ENCODE measurements around the gene CCDC12. TPM values are rescaled to one million over a fixed set of nuclear protein-coding genes. Genes with fewer than 3 reads are reported as not detected.
"Not testable (repeated sequence)": the region's sequence is repeated elsewhere in the genome, so short reads cannot be mapped to it uniquely, and the experiment has no call there.

The CCDC12 gene
- polyA plus RNA-seq, 1 of the 3 experiments (the other 2 are of a cell fraction) = 105 TPM

DNA sequence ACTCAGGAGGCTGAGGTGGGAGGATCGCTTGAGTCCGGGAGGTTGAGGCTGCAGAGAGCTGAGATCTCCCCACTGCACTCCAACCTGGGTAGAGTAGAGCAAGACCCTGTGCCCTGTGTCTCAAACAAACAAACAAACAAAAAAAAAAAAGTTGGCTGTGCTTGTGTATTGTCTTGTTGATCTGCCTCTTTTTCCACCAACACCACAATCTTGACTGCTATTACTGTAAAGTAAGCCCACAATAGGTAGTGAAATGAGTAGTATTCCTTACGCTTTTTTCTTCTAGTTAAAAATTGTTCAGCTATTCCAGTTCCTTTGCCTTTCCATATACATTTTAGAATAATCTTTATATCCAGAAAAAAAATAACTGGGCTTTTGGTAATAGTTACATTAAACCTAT is 63.6 kb downstream of the CCDC12 start:
- over 99% methylated on average over 3 of the region's 3 CpGs for WGBS (ENCODE audit: low lambda C conversion rate)
- no peak overlapping the region for H3K9ac ChIP-seq
- CTCF ChIA-PET = interaction anchor here (0.9 to 5.2 kb wide), 9 partner anchors 10 to 425 kb away, joined by 3 to 29 read pairs (median 6); no protein-coding TSS in a partner anchor
- no peak overlapping the region for H2AFZ ChIP-seq (ENCODE audit: low read depth)
- H3K27me3 ChIP-seq (ENCODE audit: insufficient read depth) = no peaks in the 10 kb centered on the region
- peaks cover 11 to 19% of the 10 kb centered on the region in 2 experiments for H3K4me1 ChIP-seq (ENCODE audit: control insufficient read depth in 1 of 2, insufficient read depth in 2 of 2, low read depth in 1 of 2, low read length in 1 of 2)
- TF ChIP-seq SIN3A (IDR thresholded peaks at IDR 0.05; ENCODE audit: borderline replicate concordance, low read depth, low read length) (no peak), PBX3 (IDR thresholded peaks at IDR 0.05) (no peak), EP300 (IDR thresholded peaks at IDR 0.05; ENCODE audit: borderline replicate concordance in 1 of 2, low read depth in 1 of 2, low read length in 1 of 2) (no peak), MEF2A (IDR thresholded peaks at IDR 0.05; ENCODE audit: borderline replicate concordance, low read depth) (no peak), TCF12 (IDR thresholded peaks at IDR 0.05) (no peak), MAX (IDR thresholded peaks at IDR 0.05; ENCODE audit: low read depth) (no peak), ELF1 (IDR thresholded peaks at IDR 0.05) (no peak), FOSL2 (IDR thresholded peaks at IDR 0.05; ENCODE audit: borderline replicate concordance, low read depth) (no peak), EZH2phosphoT487 (IDR thresholded peaks at IDR 0.05; ENCODE audit: borderline replicate concordance, low read depth) (no peak), CHD2 (IDR thresholded peaks at IDR 0.05; ENCODE audit: low read length, partially characterized antibody) (no peak)
- TF ChIP-seq, protein P1, sequence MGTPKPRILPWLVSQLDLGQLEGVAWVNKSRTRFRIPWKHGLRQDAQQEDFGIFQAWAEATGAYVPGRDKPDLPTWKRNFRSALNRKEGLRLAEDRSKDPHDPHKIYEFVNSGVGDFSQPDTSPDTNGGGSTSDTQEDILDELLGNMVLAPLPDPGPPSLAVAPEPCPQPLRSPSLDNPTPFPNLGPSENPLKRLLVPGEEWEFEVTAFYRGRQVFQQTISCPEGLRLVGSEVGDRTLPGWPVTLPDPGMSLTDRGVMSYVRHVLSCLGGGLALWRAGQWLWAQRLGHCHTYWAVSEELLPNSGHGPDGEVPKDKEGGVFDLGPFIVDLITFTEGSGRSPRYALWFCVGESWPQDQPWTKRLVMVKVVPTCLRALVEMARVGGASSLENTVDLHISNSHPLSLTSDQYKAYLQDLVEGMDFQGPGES (IDR thresholded peaks at IDR 0.05; ENCODE audit: low read depth, low read length) = no peak
- TF ChIP-seq, protein P2, sequence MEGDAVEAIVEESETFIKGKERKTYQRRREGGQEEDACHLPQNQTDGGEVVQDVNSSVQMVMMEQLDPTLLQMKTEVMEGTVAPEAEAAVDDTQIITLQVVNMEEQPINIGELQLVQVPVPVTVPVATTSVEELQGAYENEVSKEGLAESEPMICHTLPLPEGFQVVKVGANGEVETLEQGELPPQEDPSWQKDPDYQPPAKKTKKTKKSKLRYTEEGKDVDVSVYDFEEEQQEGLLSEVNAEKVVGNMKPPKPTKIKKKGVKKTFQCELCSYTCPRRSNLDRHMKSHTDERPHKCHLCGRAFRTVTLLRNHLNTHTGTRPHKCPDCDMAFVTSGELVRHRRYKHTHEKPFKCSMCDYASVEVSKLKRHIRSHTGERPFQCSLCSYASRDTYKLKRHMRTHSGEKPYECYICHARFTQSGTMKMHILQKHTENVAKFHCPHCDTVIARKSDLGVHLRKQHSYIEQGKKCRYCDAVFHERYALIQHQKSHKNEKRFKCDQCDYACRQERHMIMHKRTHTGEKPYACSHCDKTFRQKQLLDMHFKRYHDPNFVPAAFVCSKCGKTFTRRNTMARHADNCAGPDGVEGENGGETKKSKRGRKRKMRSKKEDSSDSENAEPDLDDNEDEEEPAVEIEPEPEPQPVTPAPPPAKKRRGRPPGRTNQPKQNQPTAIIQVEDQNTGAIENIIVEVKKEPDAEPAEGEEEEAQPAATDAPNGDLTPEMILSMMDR (IDR thresholded peaks at IDR 0.05) = no peak
- TF ChIP-seq, protein P3, sequence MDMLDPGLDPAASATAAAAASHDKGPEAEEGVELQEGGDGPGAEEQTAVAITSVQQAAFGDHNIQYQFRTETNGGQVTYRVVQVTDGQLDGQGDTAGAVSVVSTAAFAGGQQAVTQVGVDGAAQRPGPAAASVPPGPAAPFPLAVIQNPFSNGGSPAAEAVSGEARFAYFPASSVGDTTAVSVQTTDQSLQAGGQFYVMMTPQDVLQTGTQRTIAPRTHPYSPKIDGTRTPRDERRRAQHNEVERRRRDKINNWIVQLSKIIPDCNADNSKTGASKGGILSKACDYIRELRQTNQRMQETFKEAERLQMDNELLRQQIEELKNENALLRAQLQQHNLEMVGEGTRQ (IDR thresholded peaks at IDR 0.05; ENCODE audit: borderline replicate concordance, low read depth, low read length) = no peak
- POLR2A ChIA-PET = interaction anchor here (1.0 kb wide), 1 partner anchor 21 kb away, joined by 4 read pairs; no protein-coding TSS in a partner anchor
- no peak for DNase-seq
- H3F3A ChIP-seq (replicated peaks; ENCODE audit: insufficient read depth) = peaks cover 14% of the 10 kb centered on the region
- H4K20me1 ChIP-seq (ENCODE audit: insufficient read depth) = no peaks in the 10 kb centered on the region
- peaks cover 8 to 19% of the 10 kb centered on the region in 2 experiments for H3K36me3 ChIP-seq (replicated peaks in 1 of 2; ENCODE audit: control insufficient read depth in 1 of 2, insufficient read depth in 2 of 2, low read length in 1 of 2)
- no peaks in the 10 kb centered on the region for H3K9me3 ChIP-seq
- H3K9me2 ChIP-seq = no peaks in the 10 kb centered on the region
- H3K4me3 ChIP-seq (ENCODE audit: low read depth in 2 of 2, low read length in 1 of 2) = no peak overlapping the region
- H3K79me2 ChIP-seq (ENCODE audit: insufficient read depth) = no peaks in the 10 kb centered on the region; the same call in 1 of the 2 replicates
- no peak overlapping the region for H3K4me2 ChIP-seq
- no peak overlapping the region for H3K27ac ChIP-seq (ENCODE audit: low read depth in 2 of 2, low read length in 1 of 2)

- H3K4me2 ChIP-seq; H3K27me3 ChIP-seq (ENCODE audit: insufficient read depth); H3K9ac ChIP-seq; H3F3A ChIP-seq (replicated peaks; ENCODE audit: insufficient read depth); H2AFZ ChIP-seq (ENCODE audit: low read depth); H4K20me1 ChIP-seq (ENCODE audit: insufficient read depth); H3K4me3 ChIP-seq (ENCODE audit: low read depth in 2 of 2, low read length in 1 of 2); H3K79me2 ChIP-seq (ENCODE audit: insufficient read depth); DNase-seq; H3K36me3 ChIP-seq (replicated peaks in 1 of 2; ENCODE audit: control insufficient read depth in 1 of 2, insufficient read depth in 2 of 2, low read length in 1 of 2); H3K9me3 ChIP-seq; H3K27ac ChIP-seq (ENCODE audit: low read depth in 2 of 2, low read length in 1 of 2); H3K9me2 ChIP-seq; POLR2A ChIA-PET: not testable (repeated sequence)
- 95% methylated on average over 10 of the region's 10 CpGs for WGBS (ENCODE audit: low lambda C conversion rate)
- CTCF ChIA-PET = interaction anchor here (1.0 to 5.2 kb wide), 5 partner anchors 10 to 207 kb away, joined by 3 to 29 read pairs (median 8); no protein-coding TSS in a partner anchor
- H3K4me1 ChIP-seq (ENCODE audit: control insufficient read depth in 1 of 2, insufficient read depth in 2 of 2, low read depth in 1 of 2, low read length in 1 of 2) = peaks cover 11 to 19% of the 10 kb centered on the region in 2 experiments
Measured at GRCh38 chr3:46910914-46911313, 65.6 kb downstream of the CCDC12 start.

Measured in SK-N-SH (cell line).